CD4-positive, alpha-beta T cell (primary cell): ENCODE results near the gene MRPS34. TPM values are rescaled to one million over a fixed set of nuclear protein-coding genes. Genes with fewer than 3 reads are reported as not detected.

Experiments
- ATAC-seq: fragments of 200-7000 bp; cut with Tn5 transposase; one replicate; pipeline ENCODE4 v1.10.0; 2022; ENCODE audit warnings: mild to moderate bottlenecking; ENCODE audit not compliant: poor library complexity
- CTCF ChIA-PET: fragments of 350-600 bp; sonication (Branson Sonifier 250); formaldehyde crosslinking; loops from one replicate; lab custom pipeline; 2021; ENCODE audit warnings: antibody characterized with exemption, inconsistent platforms; lab: Charles Lee
- POLR2A ChIA-PET: fragments of 350-600 bp; sonication (Branson Sonifier 250); formaldehyde crosslinking; loops from one replicate; lab custom pipeline; 2021; ENCODE audit warnings: antibody characterized with exemption, inconsistent platforms; lab: Charles Lee
- DNase-seq, 14 experiments: peaks; one replicate each; pipeline ENCODE4 v3.0.0-alpha.2; 2013 to 2020; ENCODE audit warnings: mixed read lengths in 2 of 14
- H3K27ac ChIP-seq, 2 donors: one replicate each; pipeline versions ENCODE4 v1.5.1 to v1.7.0; 2013; ENCODE audit warnings: low read length in 2 of 2, low read depth in 1 of 2, mild to moderate bottlenecking in 1 of 2
- H3K27me3 ChIP-seq, 2 experiments: 1 replicate in 1 of 2; 2 replicates in 1 of 2; pipeline versions ENCODE4 v1.6.1 to v1.7.0; 2013; ENCODE audit warnings: low read length in 2 of 2, control low read depth in 1 of 2, mild to moderate bottlenecking in 1 of 2, moderate library complexity in 1 of 2; ENCODE audit not compliant: insufficient read depth in 2 of 2, control insufficient read depth in 1 of 2
- H3K36me3 ChIP-seq: one replicate; pipeline ENCODE4 v1.6.1; 2013; ENCODE audit warnings: low read length, control low read depth; ENCODE audit not compliant: insufficient read depth
- H3K4me1 ChIP-seq: one replicate; pipeline ENCODE4 v1.6.1; 2013; ENCODE audit warnings: low read length, control low read depth; ENCODE audit not compliant: insufficient read depth
- H3K4me3 ChIP-seq: one replicate; pipeline ENCODE4 v1.5.1; 2013; ENCODE audit warnings: mild to moderate bottlenecking, low read length, moderate library complexity
- H3K9me3 ChIP-seq, 2 experiments: 1 replicate in 1 of 2; 2 replicates in 1 of 2; pipeline versions ENCODE4 v1.6.1 to v1.7.0; 2013; ENCODE audit warnings: low read length in 2 of 2, mild to moderate bottlenecking in 2 of 2, control low read depth in 1 of 2, moderate library complexity in 1 of 2; ENCODE audit not compliant: control insufficient read depth in 1 of 2, insufficient read depth in 1 of 2
- H3K27ac Mint-ChIP-seq: one replicate; pipeline ENCODE4 v1.8.0; 2020; ENCODE audit warnings: mixed read lengths
- H3K27me3 Mint-ChIP-seq: one replicate; pipeline ENCODE4 v1.8.0; 2021; ENCODE audit warnings: mixed read lengths
- H3K36me3 Mint-ChIP-seq: one replicate; pipeline ENCODE4 v1.8.0; 2021; ENCODE audit warnings: low read depth, mixed read lengths
- H3K4me1 Mint-ChIP-seq: one replicate; pipeline ENCODE4 v1.8.0; 2021; ENCODE audit warnings: low read depth, mixed read lengths
- H3K4me3 Mint-ChIP-seq: one replicate; pipeline ENCODE4 v1.8.0; 2020; ENCODE audit warnings: mild to moderate bottlenecking, mixed read lengths
- H3K9me3 Mint-ChIP-seq: one replicate; pipeline ENCODE4 v1.8.0; 2020; ENCODE audit warnings: mixed read lengths
- intact Hi-C, 2 experiments: fragments of 100-400 bp; cut with DNase I in 1 of 2; cut with micrococcal nuclease in 1 of 2; formaldehyde crosslinking; loops; one replicate each; pipeline versions ENCODE4 v1.15.1 to v1.9.0; 2023 to 2025; cut with DNase I, micrococcal nuclease
- total RNA-seq, 174 experiments: library from RNA in 2 of 174; stranded (reverse) in 2 of 174; gene quantifications; one replicate each; pipeline ENCODE4 v1.2.3 and lab custom pipeline; 2021 to 2026
- TF ChIP-seq, protein P1 (sequence below): fragments of 200-600 bp; IDR thresholded peaks from one replicate; pipeline ENCODE4 v1.8.0; 2022; ENCODE audit warnings: antibody characterized with exemption, mild to moderate bottlenecking

MRPS34 gene
- total RNA-seq, 2 experiments from 2014 or later, result 25.5 to 26.9 TPM

DNA sequence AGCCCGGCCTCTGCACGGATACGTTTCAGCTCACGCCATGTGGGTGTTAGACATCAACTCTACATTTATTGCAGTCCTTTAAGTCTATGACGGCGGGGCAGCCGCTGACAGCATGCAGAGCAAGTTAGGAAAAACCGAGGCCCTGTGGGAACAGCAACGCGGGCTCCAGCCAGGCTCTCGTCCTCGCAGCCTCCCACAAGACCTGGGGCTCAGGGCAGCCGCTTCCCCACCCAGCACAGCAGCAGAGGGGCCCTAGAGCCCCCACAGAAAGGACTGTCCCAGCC lies 3.7 kb upstream of the MRPS34 start:
- ATAC-seq, result no peak
- Mint-ChIP-seq H3K4me3 (peak overlapping the region; percentile 54), H3K4me1 (peaks cover 18% of the 10 kb centered on the region), H3K27me3 (no peaks in the 10 kb centered on the region), H3K36me3 (peaks cover 26% of the 10 kb centered on the region), H3K27ac (no peak overlapping the region), H3K9me3 (no peaks in the 10 kb centered on the region)
- no peak overlapping the region for H3K4me3 ChIP-seq
- intact Hi-C loops, result loop anchor here in 1 of 2 experiments (10.0 kb wide), 1 partner anchor 368 kb away; the partner anchor contains the start of gene RAB26
- H3K9me3 ChIP-seq, result peaks cover 0 to 4% of the 10 kb centered on the region in 2 experiments
- no peak overlapping the region for H3K27ac ChIP-seq
- DNase-seq, result peak in 1 of 14 experiments; percentile 32
- POLR2A ChIA-PET, result no interaction called here
- H3K36me3 ChIP-seq, result peaks cover 43% of the 10 kb centered on the region
- TF ChIP-seq, protein P1, sequence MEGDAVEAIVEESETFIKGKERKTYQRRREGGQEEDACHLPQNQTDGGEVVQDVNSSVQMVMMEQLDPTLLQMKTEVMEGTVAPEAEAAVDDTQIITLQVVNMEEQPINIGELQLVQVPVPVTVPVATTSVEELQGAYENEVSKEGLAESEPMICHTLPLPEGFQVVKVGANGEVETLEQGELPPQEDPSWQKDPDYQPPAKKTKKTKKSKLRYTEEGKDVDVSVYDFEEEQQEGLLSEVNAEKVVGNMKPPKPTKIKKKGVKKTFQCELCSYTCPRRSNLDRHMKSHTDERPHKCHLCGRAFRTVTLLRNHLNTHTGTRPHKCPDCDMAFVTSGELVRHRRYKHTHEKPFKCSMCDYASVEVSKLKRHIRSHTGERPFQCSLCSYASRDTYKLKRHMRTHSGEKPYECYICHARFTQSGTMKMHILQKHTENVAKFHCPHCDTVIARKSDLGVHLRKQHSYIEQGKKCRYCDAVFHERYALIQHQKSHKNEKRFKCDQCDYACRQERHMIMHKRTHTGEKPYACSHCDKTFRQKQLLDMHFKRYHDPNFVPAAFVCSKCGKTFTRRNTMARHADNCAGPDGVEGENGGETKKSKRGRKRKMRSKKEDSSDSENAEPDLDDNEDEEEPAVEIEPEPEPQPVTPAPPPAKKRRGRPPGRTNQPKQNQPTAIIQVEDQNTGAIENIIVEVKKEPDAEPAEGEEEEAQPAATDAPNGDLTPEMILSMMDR, result no peak
- no peaks in the 10 kb centered on the region for H3K27me3 ChIP-seq
- CTCF ChIA-PET, result no interaction called here
- H3K4me1 ChIP-seq, result peaks cover 51% of the 10 kb centered on the region

- TF ChIP-seq, protein P1, result no peak
- H3K27ac Mint-ChIP-seq, result no peak overlapping the region
- peak overlapping the region; percentile 54 for H3K4me3 Mint-ChIP-seq
- no peak for ATAC-seq
- peak in 1 of 14 experiments; percentile 31 for DNase-seq
- no peaks in the 10 kb centered on the region for H3K9me3 Mint-ChIP-seq
- ChIA-PET CTCF (interaction anchor here (0.6 kb wide), 1 partner anchor 355 kb away, joined by 3 read pairs; no protein-coding TSS in a partner anchor), POLR2A (interaction anchor here (1.2 kb wide), 1 partner anchor 13 kb away, joined by 3 read pairs; no protein-coding TSS in a partner anchor)
- peaks cover 46% of the 10 kb centered on the region for H3K4me1 ChIP-seq
- peaks cover 21% of the 10 kb centered on the region for H3K36me3 Mint-ChIP-seq
- H3K4me3 ChIP-seq, result no peak overlapping the region
- peaks cover 43% of the 10 kb centered on the region for H3K36me3 ChIP-seq
- H3K9me3 ChIP-seq, result peaks cover 0 to 4% of the 10 kb centered on the region in 2 experiments
- H3K27me3 Mint-ChIP-seq, result no peaks in the 10 kb centered on the region
- intact Hi-C loops, result loop anchor here in 1 of 2 experiments (10.0 kb wide), 1 partner anchor 369 kb away; the partner anchor contains the start of gene RAB26
- H3K4me1 Mint-ChIP-seq, result peaks cover 12% of the 10 kb centered on the region
- no peak overlapping the region for H3K27ac ChIP-seq
- H3K27me3 ChIP-seq, result no peaks in the 10 kb centered on the region
Measured at GRCh38 chr16:1775846-1776671, 3.1 kb upstream of the MRPS34 start.

DNA sequence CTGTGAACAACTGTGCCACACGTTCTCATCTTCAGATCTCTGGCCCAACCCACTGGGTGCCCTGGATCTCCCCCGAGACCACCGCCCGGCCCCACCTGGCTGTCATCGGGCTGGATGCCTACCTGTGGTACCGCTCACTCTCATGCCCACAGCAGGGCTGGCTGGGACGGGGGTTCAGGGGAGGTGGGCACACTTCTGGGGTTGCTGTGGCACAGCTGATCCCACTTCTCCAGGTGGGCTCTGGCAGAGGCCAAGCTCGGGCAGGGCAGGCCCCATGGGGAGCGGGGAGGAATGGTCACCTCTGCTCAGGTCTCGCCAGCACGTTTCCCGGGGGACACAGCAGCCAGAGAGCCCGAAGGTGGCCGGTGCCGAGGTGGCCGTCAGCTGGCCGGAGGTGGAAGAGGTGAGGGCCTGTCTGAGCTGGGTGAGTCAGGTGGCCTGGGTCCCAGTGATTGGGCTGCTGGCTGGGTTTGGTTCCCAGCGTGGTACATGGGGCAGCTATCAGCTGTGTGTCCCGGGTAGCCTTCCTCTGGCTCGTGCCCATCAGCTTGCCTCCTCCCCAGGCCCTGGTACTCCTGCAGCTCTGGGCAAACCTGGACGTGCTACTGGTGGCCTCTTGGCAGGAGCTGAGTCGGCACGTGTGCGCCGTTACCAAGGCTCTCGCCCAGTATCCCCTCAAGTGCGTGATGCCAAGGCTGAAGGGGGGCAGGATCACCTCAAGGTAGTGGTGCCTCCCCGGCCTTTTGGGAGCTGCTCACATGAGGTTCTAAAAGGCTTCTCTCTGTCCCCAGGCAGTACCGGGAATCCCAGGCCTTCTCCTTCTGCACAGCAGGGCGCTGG lies 2.3 kb upstream of the MRPS34 start:
- Mint-ChIP-seq H3K4me1 (peaks cover 12% of the 10 kb centered on the region), H3K9me3 (no peaks in the 10 kb centered on the region), H3K36me3 (peaks cover 22% of the 10 kb centered on the region), H3K27ac (no peak overlapping the region), H3K27me3 (no peaks in the 10 kb centered on the region), H3K4me3 (peak overlapping the region; percentile 48)
- POLR2A ChIA-PET, result interaction anchor here (1.2 kb wide), 1 partner anchor 14 kb away, joined by 3 read pairs; no protein-coding TSS in a partner anchor
- no peaks in the 10 kb centered on the region for H3K27me3 ChIP-seq
- DNase-seq (peak in 1 of 14 experiments; percentile 34), ATAC-seq (no peak)
- intact Hi-C loops, result loop anchor here in 1 of 2 experiments (10.0 kb wide), 1 partner anchor 370 kb away; the partner anchor contains the start of gene RAB26
- peaks cover 47% of the 10 kb centered on the region for H3K4me1 ChIP-seq
- CTCF ChIA-PET, result interaction anchor here (0.5 to 4.0 kb wide), 3 partner anchors 7 to 354 kb away, joined by 3 to 21 read pairs (median 5); partner anchors contain the start of genes NUBP2 and SPSB3
- H3K36me3 ChIP-seq, result peaks cover 43% of the 10 kb centered on the region
- TF ChIP-seq, protein P1, result no peak
- peaks cover 0 to 4% of the 10 kb centered on the region in 2 experiments for H3K9me3 ChIP-seq
- no peak overlapping the region for H3K4me3 ChIP-seq
- no peak overlapping the region for H3K27ac ChIP-seq
